ENCODE data around the gene CD19.
"Not testable (repeated sequence)": the region's sequence is repeated elsewhere in the genome, so short reads cannot be mapped to it uniquely, and the experiment has no call there.

The CD19 gene

GRCh38 chr16:28910086-28911031, 21.4 kb upstream of the CD19 start:
- DNase-seq (ENCODE audit: low read depth), result no peak

DNA sequence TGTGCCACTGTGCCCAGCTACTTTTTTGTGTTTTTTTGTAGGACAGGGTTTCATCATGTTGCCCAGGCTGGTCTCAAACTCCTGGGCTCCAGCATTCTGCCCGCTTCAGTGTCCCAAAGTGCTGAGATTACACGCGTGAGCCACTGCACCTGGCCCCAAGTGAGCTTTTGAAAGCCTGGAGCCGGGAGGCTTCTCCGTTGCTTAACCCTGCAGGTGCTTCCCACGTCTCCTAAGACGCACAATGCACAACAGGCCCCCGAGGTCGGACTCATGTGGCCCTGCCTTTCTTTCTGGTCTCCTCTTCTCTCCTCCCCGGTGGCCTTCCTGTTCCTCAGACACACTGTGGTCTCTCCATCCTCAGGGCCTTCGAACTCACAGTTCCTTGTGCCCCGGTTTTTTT, 19.2 kb upstream of the CD19 start:
- no peak for DNase-seq (ENCODE audit: low read depth)

- no peak for DNase-seq (ENCODE audit: low read depth)
These were observed 17.6 kb upstream of the CD19 start for GRCh38 chr16:28913946-28914724.

GRCh38 chr16:28915181-28915580, 16.6 kb upstream of the CD19 start:
- no peak for DNase-seq (ENCODE audit: low read depth)

- no peak for DNase-seq (ENCODE audit: low read depth)
These were observed 14.7 kb upstream of the CD19 start for GRCh38 chr16:28917095-28917494.

DNA sequence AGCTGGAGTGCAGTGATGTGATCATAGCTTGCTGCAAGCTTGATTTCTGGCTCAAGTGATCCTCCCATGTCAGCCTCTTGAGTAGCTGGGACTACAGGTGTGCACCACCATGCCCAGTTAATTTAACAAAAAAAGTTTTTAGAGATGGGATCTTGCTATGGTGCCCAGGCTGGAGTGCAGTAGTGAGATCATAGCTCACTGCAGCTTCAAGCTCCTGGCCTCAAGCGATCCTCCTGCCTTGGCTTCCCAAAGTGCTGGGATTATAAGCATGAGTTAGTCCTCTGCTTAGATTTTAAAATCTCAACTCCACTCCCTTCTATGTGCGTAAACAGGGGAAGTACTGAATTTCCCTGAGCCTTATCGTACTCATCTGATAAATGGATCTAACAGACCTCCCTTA, 13.1 kb upstream of the CD19 start:
- DNase-seq (ENCODE audit: low read depth), result no peak

- no peak for DNase-seq (ENCODE audit: low read depth)
These were observed 8.6 kb upstream of the CD19 start for GRCh38 chr16:28923231-28923587.

GRCh38 chr16:28923652-28924398, 7.9 kb upstream of the CD19 start:
- no peak for DNase-seq (ENCODE audit: low read depth)

DNA sequence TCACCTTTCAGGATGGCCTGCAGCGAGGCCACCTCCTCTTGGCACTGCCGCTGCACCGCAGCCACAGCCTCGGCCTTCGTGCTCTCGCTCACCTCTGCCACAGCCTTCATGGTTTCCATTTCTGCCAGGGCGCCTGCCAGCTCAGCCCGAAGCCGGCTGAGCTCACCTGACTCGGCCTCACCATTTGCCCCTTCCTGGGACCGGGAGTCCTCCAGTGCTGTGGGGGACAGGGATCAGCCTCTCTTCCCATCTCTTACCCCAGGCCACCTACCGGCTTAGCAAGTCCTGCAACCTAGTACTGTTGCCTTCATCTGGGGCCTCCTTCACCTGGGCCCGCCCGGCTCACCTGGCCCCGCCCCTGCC, 7.4 kb upstream of the CD19 start:
- no peak for DNase-seq (ENCODE audit: low read depth)

- DNase-seq (ENCODE audit: low read depth), result peak; percentile 59
These were observed 6.9 kb upstream of the CD19 start, which contains the start of gene RABEP2 for GRCh38 chr16:28924762-28925385. RABEP2 (minus strand) TSS chr16:28925238; CDS start chr16:28925163, 75 bp downstream.

DNA sequence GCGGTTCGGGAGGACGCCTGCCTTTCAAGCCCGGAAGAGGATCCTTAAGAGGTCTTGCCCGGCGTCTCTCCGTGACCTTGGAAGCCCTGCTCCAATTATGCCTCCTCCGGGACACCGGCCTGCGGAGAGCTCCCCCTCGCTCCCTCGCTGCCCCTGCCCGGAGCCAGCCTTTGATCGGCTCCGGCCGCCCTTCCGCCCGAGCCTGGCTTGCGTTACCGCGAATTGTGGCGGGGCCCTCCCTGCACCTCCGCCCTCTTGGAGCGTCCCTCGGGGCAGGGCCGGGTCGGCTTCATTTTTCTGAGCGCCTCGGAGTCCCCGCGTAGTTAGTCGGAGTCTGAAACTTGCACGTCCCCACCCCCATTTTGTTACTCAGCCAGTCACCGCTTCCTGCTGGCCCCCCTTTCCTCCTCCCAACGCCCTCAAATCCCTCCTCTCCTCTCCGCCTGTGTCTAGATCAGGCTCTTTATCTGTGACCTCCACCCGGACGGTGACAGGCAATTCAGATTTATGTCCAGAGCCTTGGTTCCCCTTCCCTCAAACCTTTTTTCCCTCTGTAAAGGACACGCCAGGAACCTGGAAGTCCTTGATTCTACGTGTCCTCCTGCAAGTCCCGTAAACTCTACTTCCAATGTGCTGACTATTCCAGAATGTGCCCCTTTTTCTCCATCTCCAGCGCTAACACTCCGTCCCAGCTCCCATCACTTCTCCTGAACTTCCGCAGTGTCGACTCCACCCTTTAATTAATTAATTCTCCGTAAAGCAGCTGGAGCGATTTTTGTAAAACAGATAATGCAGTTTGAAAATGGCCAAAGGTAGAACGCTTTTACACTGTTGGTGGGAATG, 6.2 kb upstream of the CD19 start:
- peak; percentile 85 for DNase-seq (ENCODE audit: low read depth)

DNA sequence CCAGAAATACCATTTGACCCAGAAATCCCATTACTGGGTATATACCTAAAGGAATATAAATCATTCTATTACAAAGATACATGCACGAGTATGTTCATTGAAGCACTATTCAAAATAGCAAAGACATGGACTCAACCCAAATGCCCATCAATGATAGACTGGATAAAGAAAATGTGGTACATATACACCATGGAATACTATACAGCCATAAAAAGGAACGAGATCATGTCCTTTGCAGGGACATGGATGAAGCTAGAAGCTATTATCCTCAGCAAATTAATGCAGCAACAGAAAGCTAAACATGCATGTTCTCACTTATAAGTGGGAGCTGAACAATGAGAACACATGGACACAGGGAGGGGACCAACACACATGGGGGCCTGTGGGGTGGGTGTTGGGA, 5.5 kb upstream of the CD19 start:
- not testable (repeated sequence) for DNase-seq (ENCODE audit: low read depth)

DNA sequence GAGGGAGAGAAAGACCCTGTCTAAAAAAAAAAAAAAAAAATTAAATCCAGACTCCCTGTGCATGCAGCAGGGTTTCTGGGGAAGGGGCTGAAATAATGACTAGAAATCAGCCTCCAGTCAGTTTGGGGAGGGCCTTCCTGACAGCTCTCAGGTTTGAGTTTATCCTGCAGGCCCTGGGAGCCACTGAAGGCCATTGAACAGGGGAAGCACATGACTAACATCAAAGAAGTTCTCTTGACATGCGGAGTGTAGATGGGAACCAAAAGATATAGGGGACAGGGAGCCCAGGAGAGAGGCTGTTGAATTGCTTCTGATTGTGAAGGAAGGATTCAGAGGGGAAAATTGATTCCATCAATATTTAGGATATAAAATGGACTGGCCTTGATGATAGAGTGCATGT, 4.0 kb upstream of the CD19 start:
- DNase-seq (ENCODE audit: low read depth), result no peak

- DNase-seq (ENCODE audit: low read depth), result no peak
These were observed 1.6 kb upstream of the CD19 start for GRCh38 chr16:28930203-28930602.

- no peak for DNase-seq (ENCODE audit: low read depth)
These were observed 1.1 kb upstream of the CD19 start for GRCh38 chr16:28930652-28931051.

- DNase-seq (ENCODE audit: low read depth), result no peak
These were observed 769 bp downstream of the CD19 start for GRCh38 chr16:28932339-28933141.

- DNase-seq (ENCODE audit: low read depth), result no peak
These were observed 1.4 kb downstream of the CD19 start for GRCh38 chr16:28933171-28933570.

DNA sequence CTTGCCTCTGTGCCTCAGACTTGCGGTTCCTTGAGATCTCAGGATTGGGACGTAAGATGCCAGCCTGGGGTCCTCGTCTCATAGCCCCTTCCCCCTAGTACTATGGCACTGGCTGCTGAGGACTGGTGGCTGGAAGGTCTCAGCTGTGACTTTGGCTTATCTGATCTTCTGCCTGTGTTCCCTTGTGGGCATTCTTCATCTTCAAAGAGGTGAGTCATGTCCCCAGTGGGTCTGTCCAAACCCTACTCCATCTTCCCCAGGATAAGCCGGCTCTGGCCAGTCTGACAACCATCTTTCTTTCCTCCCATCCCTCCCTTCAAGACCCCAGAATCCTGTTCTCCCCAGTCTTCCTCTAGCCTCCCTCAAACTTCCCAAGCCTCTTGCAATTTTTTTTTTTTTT, 3.6 kb downstream of the CD19 start:
- no peak for DNase-seq (ENCODE audit: low read depth)

DNA sequence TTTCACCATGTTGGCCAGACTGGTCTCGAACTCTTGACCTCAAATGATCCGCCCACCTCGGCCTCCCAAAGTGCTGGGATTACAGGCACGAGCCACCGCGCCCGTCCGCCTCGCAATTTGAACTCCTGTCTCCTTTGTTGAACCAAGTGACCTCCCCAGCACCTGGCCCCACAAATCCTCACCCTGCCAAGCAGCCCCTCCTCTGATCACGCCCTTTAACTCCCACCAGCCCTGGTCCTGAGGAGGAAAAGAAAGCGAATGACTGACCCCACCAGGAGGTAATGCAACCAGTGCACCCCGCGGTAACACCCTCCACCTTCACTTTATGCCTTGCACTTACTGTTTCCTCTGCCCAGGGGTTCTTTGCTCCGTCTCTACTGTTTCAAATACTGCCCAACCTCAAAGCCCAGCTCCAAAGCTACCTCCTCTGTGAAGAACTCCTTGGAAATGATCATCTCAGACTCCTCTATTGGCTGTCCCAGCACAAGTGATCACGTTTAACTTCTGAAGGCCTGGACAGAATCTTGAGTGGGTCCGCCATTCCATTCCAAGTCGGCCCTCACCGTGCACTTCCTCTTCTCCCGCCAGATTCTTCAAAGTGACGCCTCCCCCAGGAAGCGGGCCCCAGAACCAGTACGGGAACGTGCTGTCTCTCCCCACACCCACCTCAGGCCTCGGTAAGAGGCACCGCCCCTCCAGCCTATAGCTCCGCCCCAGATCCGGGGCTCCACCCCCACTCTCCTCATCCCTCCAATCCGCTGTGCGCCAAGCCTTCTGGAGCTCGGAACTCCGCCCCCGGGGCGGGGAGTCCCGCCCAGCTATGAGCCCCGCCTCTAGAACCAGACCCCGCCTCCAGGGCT, 4.4 kb downstream of the CD19 start:
- peak; percentile 93 for DNase-seq (ENCODE audit: low read depth)
